HG02970 (cell line): ENCODE data around the gene GBE1.

ENCODE experiments used
- ATAC-seq: cut with Tn5 transposase; IDR thresholded peaks from one replicate; pipeline ENCODE4 v1.9.1; 2021; ENCODE audit warnings: mild to moderate bottlenecking, moderate library complexity, moderate number of reproducible peaks; ENCODE audit not compliant: unreplicated experiment, low FRiP score

Gene GBE1

GRCh38 chr3:81485444-81485865, 276.0 kb downstream of the GBE1 start:
- peak; percentile 99 for ATAC-seq

GRCh38 chr3:81484520-81484919, 276.9 kb downstream of the GBE1 start:
- no peak for ATAC-seq

GRCh38 chr3:81483046-81483445, 278.4 kb downstream of the GBE1 start:
- no peak for ATAC-seq

- ATAC-seq, result no peak
Measured at GRCh38 chr3:81477740-81478139, 283.7 kb downstream of the GBE1 start.

GRCh38 chr3:81476692-81477091, 284.8 kb downstream of the GBE1 start:
- ATAC-seq, result no peak

GRCh38 chr3:81472600-81473362, 288.7 kb downstream of the GBE1 start:
- ATAC-seq, result no peak

GRCh38 chr3:81470524-81471278, 290.7 kb downstream of the GBE1 start:
- no peak for ATAC-seq

- no peak for ATAC-seq
Measured at GRCh38 chr3:81468391-81468790, 293.1 kb downstream of the GBE1 start.

- ATAC-seq, result no peak
Measured at GRCh38 chr3:81466201-81466560, 295.3 kb downstream of the GBE1 start.

GRCh38 chr3:81465510-81466200, 295.8 kb downstream of the GBE1 start:
- no peak for ATAC-seq

- ATAC-seq, result no peak
Measured at GRCh38 chr3:81463781-81464180, 297.7 kb downstream of the GBE1 start.

GRCh38 chr3:81462921-81463320, 298.5 kb downstream of the GBE1 start:
- no peak for ATAC-seq

- no peak for ATAC-seq
Measured at GRCh38 chr3:81459733-81460132, 301.7 kb downstream of the GBE1 start.

- no peak for ATAC-seq
Measured at GRCh38 chr3:81452418-81452817, 309.0 kb downstream of the GBE1 start.

GRCh38 chr3:81451611-81452010, 309.8 kb downstream of the GBE1 start:
- no peak for ATAC-seq

- no peak for ATAC-seq
Measured at GRCh38 chr3:81451140-81451539, 310.3 kb downstream of the GBE1 start.

GRCh38 chr3:81446806-81447205, 314.6 kb downstream of the GBE1 start:
- no peak for ATAC-seq

GRCh38 chr3:81445712-81446111, 315.7 kb downstream of the GBE1 start:
- no peak for ATAC-seq

- ATAC-seq, result no peak
Measured at GRCh38 chr3:81444817-81445460, 316.5 kb downstream of the GBE1 start.

GRCh38 chr3:81443958-81444357, 317.5 kb downstream of the GBE1 start:
- ATAC-seq, result no peak

GRCh38 chr3:81443457-81443782, 318.0 kb downstream of the GBE1 start:
- ATAC-seq, result no peak
